ENCODE measurements around the gene SUCLG2.

The SUCLG2 gene

GRCh38 chr3:67683522-67683921 is 29.1 kb upstream of the SUCLG2 start:
- Histone ChIP-seq H3K4me3 (ENCODE audit: low read depth in 1 of 2, low read length in 1 of 2) (no peak overlapping the region), H3K27me3 (no peaks in the 10 kb centered on the region), H3K36me3 (no peaks in the 10 kb centered on the region), H3K27ac (no peak overlapping the region), H3K4me1 (ENCODE audit: control insufficient read depth in 1 of 2, insufficient read depth in 1 of 2, low read depth in 1 of 2, low read length in 1 of 2) (no peaks in the 10 kb centered on the region), H3K9me3 (no peaks in the 10 kb centered on the region)
- no peak for TF ChIP-seq CTCF (IDR thresholded peaks at IDR 0.05)

- no peak overlapping the region for H3K4me3 ChIP-seq (ENCODE audit: low read depth in 1 of 2, low read length in 1 of 2)
- H3K27ac ChIP-seq: no peak overlapping the region
- no peaks in the 10 kb centered on the region for H3K27me3 ChIP-seq
- no peaks in the 10 kb centered on the region for H3K9me3 ChIP-seq
- H3K4me1 ChIP-seq (ENCODE audit: control insufficient read depth in 1 of 2, insufficient read depth in 1 of 2, low read depth in 1 of 2, low read length in 1 of 2): no peaks in the 10 kb centered on the region
- no peak for TF ChIP-seq CTCF (IDR thresholded peaks at IDR 0.05)
- H3K36me3 ChIP-seq: no peaks in the 10 kb centered on the region
Measured at GRCh38 chr3:67678665-67679064, 24.3 kb upstream of the SUCLG2 start.

- Histone ChIP-seq H3K36me3 (no peaks in the 10 kb centered on the region), H3K4me3 (ENCODE audit: low read depth in 1 of 2, low read length in 1 of 2) (no peak overlapping the region), H3K4me1 (ENCODE audit: control insufficient read depth in 1 of 2, insufficient read depth in 1 of 2, low read depth in 1 of 2, low read length in 1 of 2) (no peaks in the 10 kb centered on the region), H3K27me3 (no peaks in the 10 kb centered on the region), H3K27ac (no peak overlapping the region), H3K9me3 (no peaks in the 10 kb centered on the region)
- TF ChIP-seq CTCF (IDR thresholded peaks at IDR 0.05): no peak
Measured at GRCh38 chr3:67674055-67674454, 19.6 kb upstream of the SUCLG2 start.

- H3K4me3 ChIP-seq (ENCODE audit: low read depth in 1 of 2, low read length in 1 of 2): no peak overlapping the region
- no peaks in the 10 kb centered on the region for H3K36me3 ChIP-seq
- no peaks in the 10 kb centered on the region for H3K9me3 ChIP-seq
- TF ChIP-seq CTCF (IDR thresholded peaks at IDR 0.05): no peak
- H3K27me3 ChIP-seq: peaks cover 77% of the 10 kb centered on the region
- H3K4me1 ChIP-seq (ENCODE audit: control insufficient read depth in 1 of 2, insufficient read depth in 1 of 2, low read depth in 1 of 2, low read length in 1 of 2): no peaks in the 10 kb centered on the region
- H3K27ac ChIP-seq: no peak overlapping the region
Measured at GRCh38 chr3:67662733-67663132, 8.3 kb upstream of the SUCLG2 start.

GRCh38 chr3:67661089-67661488 is 6.7 kb upstream of the SUCLG2 start:
- no peak for TF ChIP-seq CTCF (IDR thresholded peaks at IDR 0.05)
- no peak overlapping the region for H3K4me3 ChIP-seq (ENCODE audit: low read depth in 1 of 2, low read length in 1 of 2)
- no peaks in the 10 kb centered on the region for H3K9me3 ChIP-seq
- H3K4me1 ChIP-seq (ENCODE audit: control insufficient read depth in 1 of 2, insufficient read depth in 1 of 2, low read depth in 1 of 2, low read length in 1 of 2): no peaks in the 10 kb centered on the region
- H3K36me3 ChIP-seq: no peaks in the 10 kb centered on the region
- peaks cover 91% of the 10 kb centered on the region for H3K27me3 ChIP-seq
- no peak overlapping the region for H3K27ac ChIP-seq

- Histone ChIP-seq H3K36me3 (no peaks in the 10 kb centered on the region), H3K27me3 (peaks cover 75% of the 10 kb centered on the region), H3K4me3 (ENCODE audit: low read depth in 1 of 2, low read length in 1 of 2) (no peak overlapping the region), H3K9me3 (no peaks in the 10 kb centered on the region), H3K27ac (no peak overlapping the region), H3K4me1 (ENCODE audit: control insufficient read depth in 1 of 2, insufficient read depth in 1 of 2, low read depth in 1 of 2, low read length in 1 of 2) (peaks cover 17 to 24% of the 10 kb centered on the region in 2 experiments)
- no peak for TF ChIP-seq CTCF (IDR thresholded peaks at IDR 0.05)
Measured at GRCh38 chr3:67657192-67657591, 2.8 kb upstream of the SUCLG2 start.

Data from neutrophil (primary cell).